GM18907 (cell line): ENCODE results near the gene COL1A1.
A peak's percentile ranks its signal among the peaks of the same experiment; 100 is the strongest.

Experiments used
- ATAC-seq: cut with Tn5 transposase; IDR thresholded peaks from one replicate; pipeline ENCODE4 v1.9.1; 2021; ENCODE audit warnings: mild to moderate bottlenecking, moderate library complexity; ENCODE audit not compliant: unreplicated experiment

Gene COL1A1

GRCh38 chr17:50145532-50146229, 55.8 kb downstream of the COL1A1 start:
- ATAC-seq: no peak

- no peak for ATAC-seq
Observed at GRCh38 chr17:50144845-50145531, 56.4 kb downstream of the COL1A1 start.

- no peak for ATAC-seq
Observed at GRCh38 chr17:50144355-50144754, 57.1 kb downstream of the COL1A1 start.

GRCh38 chr17:50143461-50144176, 57.8 kb downstream of the COL1A1 start:
- ATAC-seq: no peak

- ATAC-seq: no peak
Observed at GRCh38 chr17:50141745-50142110, 59.7 kb downstream of the COL1A1 start.

- no peak for ATAC-seq
Observed at GRCh38 chr17:50141026-50141744, 60.2 kb downstream of the COL1A1 start.

GRCh38 chr17:50139950-50140885, 61.2 kb downstream of the COL1A1 start:
- peak; percentile 55 for ATAC-seq

- ATAC-seq: no peak
Observed at GRCh38 chr17:50139185-50139783, 62.1 kb downstream of the COL1A1 start.

GRCh38 chr17:50137042-50137441, 64.4 kb downstream of the COL1A1 start:
- no peak for ATAC-seq

GRCh38 chr17:50136096-50136687, 65.2 kb downstream of the COL1A1 start:
- no peak for ATAC-seq

- ATAC-seq: no peak
Observed at GRCh38 chr17:50135316-50136095, 65.9 kb downstream of the COL1A1 start.

GRCh38 chr17:50134206-50135110, 67.0 kb downstream of the COL1A1 start:
- ATAC-seq: no peak

- ATAC-seq: no peak
Observed at GRCh38 chr17:50133769-50134099, 67.7 kb downstream of the COL1A1 start.
